K562 (cell line): ENCODE results near the gene GLDC. TPM values are rescaled to one million over a fixed set of nuclear protein-coding genes. Genes with fewer than 3 reads are reported as not detected.

Experiments used
- ATAC-seq: fragments of 200-7000 bp; cut with Tn5 transposase; 3 replicates; pipeline ENCODE4 v1.9.1; 2020; ENCODE audit warnings: moderate library complexity
- BruUV-seq: library from RNA; stranded (reverse); fragments of 400-500 nt; replicated peaks from 2 replicates; lab custom pipeline; 2021; lab: Mats Ljungman, UMichigan
- CTCF ChIA-PET: fragments of 300-600 bp; formaldehyde crosslinking; extraction: SDS; loops from one replicate; lab custom pipeline; 2021; ENCODE audit warnings: low intra/inter-chr PET ratio; lab: Yijun Ruan, JAX
- POLR2A ChIA-PET: fragments of 300-600, 350-650 bp; sonication (Branson Sonifier 250); formaldehyde crosslinking; extraction: SDS; loops from one replicate; lab custom pipeline; 2021; ENCODE audit warnings: antibody characterized with exemption, inconsistent platforms; lab: Yijun Ruan, JAX
- DNase-seq, 4 experiments: peaks; one replicate each; pipeline versions ENCODE4 v3.0.0 to v3.0.0-alpha.2; 2011 to 2018; ENCODE audit warnings: low spot score in 3 of 4, mixed read lengths in 3 of 4; ENCODE audit errors: extremely low read depth in 1 of 4
- FAIRE-seq: peaks from 2 replicates; lab custom pipeline; 2011; peaks lifted over from hg19 to GRCh38; lab: Jason Lieb, UNC
- H2AFZ ChIP-seq: 2 replicates; pipeline ENCODE4 v1.6.0; 2011; ENCODE audit warnings: low read depth, low read length, control low read depth, inconsistent platforms
- H3K27ac ChIP-seq: fragments of 200-600 bp; 3 replicates; pipeline ENCODE4 v1.8.0; 2011; ENCODE audit warnings: low read depth, mild to moderate bottlenecking, control low read depth, inconsistent platforms, low read length, moderate library complexity, mixed read lengths; ENCODE audit errors: extremely low read depth
- H3K27me3 ChIP-seq, 2 experiments: fragments of 300-600 bp in 1 of 2; 2 replicates in 1 of 2; 3 replicates in 1 of 2; pipeline versions ENCODE4 v1.6.0 to v1.8.0; 2011; ENCODE audit warnings: inconsistent platforms in 2 of 2, low read length in 2 of 2, mild to moderate bottlenecking in 1 of 2, mixed read lengths in 1 of 2, moderate library complexity in 1 of 2; ENCODE audit not compliant: control insufficient read depth in 2 of 2, insufficient read depth in 2 of 2
- H3K36me3 ChIP-seq: fragments of 300-600 bp; 3 replicates; pipeline ENCODE4 v1.8.0; 2011; ENCODE audit warnings: mild to moderate bottlenecking, low read length, inconsistent platforms; ENCODE audit not compliant: control insufficient read depth, insufficient read depth
- H3K4me1 ChIP-seq, 2 experiments: fragments of 200-600 bp in 1 of 2; replicated peaks in 1 of 2; 2 replicates in 1 of 2; 3 replicates in 1 of 2; pipeline versions ENCODE4 v1.5.1 to v1.8.0; 2011; ENCODE audit warnings: inconsistent platforms in 2 of 2, low read length in 2 of 2, mild to moderate bottlenecking in 1 of 2, mixed read lengths in 1 of 2, moderate library complexity in 1 of 2; ENCODE audit not compliant: control insufficient read depth in 2 of 2, insufficient read depth in 2 of 2
- H3K4me2 ChIP-seq: 2 replicates; pipeline ENCODE4 v1.6.1; 2011; ENCODE audit warnings: low read length, control low read depth, inconsistent platforms, mixed read lengths; ENCODE audit not compliant: insufficient read depth
- H3K4me3 ChIP-seq: fragments of 200-600 bp; sonication (generic), shearing (Covaris generic); 2 replicates; pipeline ENCODE4 v1.5.1; 2016; ENCODE audit warnings: control low read depth, inconsistent platforms
- H3K79me2 ChIP-seq: fragments of 200-600 bp; 3 replicates; pipeline ENCODE4 v1.8.0; 2011; ENCODE audit warnings: low read length, inconsistent platforms; ENCODE audit not compliant: control insufficient read depth, insufficient read depth
- H3K9ac ChIP-seq, 2 experiments: 2 replicates each; pipeline versions ENCODE4 v1.6.0 to v1.6.1; 2011; ENCODE audit warnings: low read depth in 2 of 2, low read length in 2 of 2, control low read depth in 1 of 2, inconsistent platforms in 1 of 2, mild to moderate bottlenecking in 1 of 2, mixed read lengths in 1 of 2; ENCODE audit not compliant: insufficient read depth in 1 of 2
- H3K9me1 ChIP-seq: one replicate; pipeline ENCODE4 v1.6.0; 2011; ENCODE audit warnings: inconsistent platforms, mild to moderate bottlenecking, low read length, moderate library complexity; ENCODE audit not compliant: control insufficient read depth, insufficient read depth
- H3K9me3 ChIP-seq: replicated peaks from 2 replicates; pipeline ENCODE4 v1.5.1; 2011; ENCODE audit warnings: low read depth, low read length, inconsistent platforms; ENCODE audit not compliant: control insufficient read depth, insufficient read depth
- H4K20me1 ChIP-seq: replicated peaks from 2 replicates; pipeline ENCODE4 v1.6.1; 2011; ENCODE audit warnings: low read length, inconsistent platforms, mixed read lengths; ENCODE audit not compliant: control insufficient read depth, insufficient read depth
- CBX8 ChIP-seq: fragments of 200-600 bp; sonication (generic); IDR thresholded peaks from 2 replicates; pipeline ENCODE4 v1.6.1; 2012; ENCODE audit warnings: borderline replicate concordance, mixed run types, low read depth, mild to moderate bottlenecking, moderate library complexity, mixed read lengths, low read length, control low read depth, inconsistent platforms; ENCODE audit not compliant: poor library complexity, severe bottlenecking; ENCODE audit errors: extremely low read depth
- CEBPB ChIP-seq: fragments of 450-650 bp; IDR thresholded peaks from 2 replicates; pipeline ENCODE4 v1.6.1; 2016; ENCODE audit warnings: missing genetic modification characterization, missing compliant biosample characterization
- CEBPG ChIP-seq, 3 experiments: fragments of 200-800 bp in 1 of 3; sonication (Bioruptor generic) in 1 of 3; sonication (generic) in 1 of 3; formaldehyde crosslinking in 1 of 3; IDR thresholded peaks in 2 of 3; conservative IDR thresholded peaks in 1 of 3; 2 replicates each; pipeline versions ENCODE4 v1.6.1 to v1.8.0; 2016 to 2022; ENCODE audit warnings: missing compliant biosample characterization in 2 of 3, missing genetic modification characterization in 2 of 3, mild to moderate bottlenecking in 1 of 3, missing genetic modification reagents in 1 of 3
- COPS2 ChIP-seq: fragments of 450-650 bp; conservative IDR thresholded peaks from 2 replicates; pipeline ENCODE4 v1.6.1; 2016; ENCODE audit warnings: mild to moderate bottlenecking, moderate library complexity
- PRPF4 ChIP-seq: fragments of 200-400 bp; formaldehyde crosslinking; IDR thresholded peaks from one replicate; pipeline ENCODE4 v1.6.1; 2017; ENCODE audit warnings: low read length, low read depth, mild to moderate bottlenecking; ENCODE audit not compliant: insufficient read depth, poor library complexity, severe bottlenecking
- ZNF75A ChIP-seq: fragments of 450-650 bp; formaldehyde crosslinking; IDR thresholded peaks from 2 replicates; pipeline ENCODE4 v1.4.0; 2020; ENCODE audit warnings: mild to moderate bottlenecking
- WGBS: fragments of 100-300 bp; shearing (Covaris generic); methylation state at CpG from one replicate; pipeline ENCODE4 v1.1.6; 2016; ENCODE audit warnings: low coverage, mixed read lengths; ENCODE audit not compliant: insufficient coverage; ENCODE audit errors: missing lambda C conversion rate; 5-methylcytosine and 5-hydroxymethylcytosine counted together
- in situ Hi-C: fragments of 300-500 bp; cut with MboI; formaldehyde crosslinking; loops from 4 replicates; pipeline ENCODE4 v1.15.0; 2018; ENCODE audit warnings: inconsistent platforms, mixed read lengths
- intact Hi-C: fragments of 100-400 bp; cut with micrococcal nuclease; formaldehyde crosslinking; loops from 2 replicates; pipeline ENCODE4 v1.14.2; 2022
- polyA plus RNA-seq, 8 experiments: library from polyadenylated mRNA; depleted of rRNA in 4 of 8; stranded (reverse) in 5 of 8; unstranded in 3 of 8; fragments of >200 nt; fragmentation: Nextera tagmentation in 2 of 8; fragmentation: Illumina TruSeq in 1 of 8; extraction: Ambion mirVana in 2 of 8; extraction: Trizol in 1 of 8; gene quantifications; 2 replicates each; pipeline versions ENCODE4 v1.2.1 to v1.2.3, GENCODE V29; 2011 to 2014; ENCODE audit warnings: inconsistent platforms in 1 of 8, missing spikeins in 1 of 8
- total RNA-seq, 7 experiments: library from RNA; depleted of rRNA in 6 of 7; stranded (reverse); fragments of >200 nt in 6 of 7; fragmentation: Illumina TruSeq in 2 of 7; extraction: Trizol in 2 of 7; gene quantifications; 2 replicates each; pipeline versions ENCODE4 v1.2.1 to v1.2.3, GENCODE V29; 2011 to 2021; ENCODE audit warnings: low replicate concordance in 1 of 7
- TF ChIP-seq, protein P1 (sequence below): fragments of 450-650 bp; IDR thresholded peaks from one replicate; pipeline ENCODE4 v1.6.1; 2018; ENCODE audit warnings: mild to moderate bottlenecking, moderate library complexity; ENCODE audit not compliant: partially characterized antibody
- TF ChIP-seq, protein P2 (sequence below): IDR thresholded peaks from 2 replicates; pipeline ENCODE4 v1.6.1; 2012; ENCODE audit warnings: low read depth, low read length, improper control_type of control experiment, borderline replicate concordance
- TF ChIP-seq, protein P3 (sequence below): fragments of 450-650 bp; conservative IDR thresholded peaks from 2 replicates; pipeline ENCODE4 v1.6.1; 2016; ENCODE audit warnings: missing genetic modification characterization, low read depth, mild to moderate bottlenecking, missing compliant biosample characterization, moderate library complexity

Gene GLDC
- total and polyA plus RNA-seq, 9 of the 15 experiments (the other 6 are each of a cell fraction or from before 2014, with no cell fraction given) = 0.03 to 0.27 (median 0.08) TPM; not detected in 6

DNA sequence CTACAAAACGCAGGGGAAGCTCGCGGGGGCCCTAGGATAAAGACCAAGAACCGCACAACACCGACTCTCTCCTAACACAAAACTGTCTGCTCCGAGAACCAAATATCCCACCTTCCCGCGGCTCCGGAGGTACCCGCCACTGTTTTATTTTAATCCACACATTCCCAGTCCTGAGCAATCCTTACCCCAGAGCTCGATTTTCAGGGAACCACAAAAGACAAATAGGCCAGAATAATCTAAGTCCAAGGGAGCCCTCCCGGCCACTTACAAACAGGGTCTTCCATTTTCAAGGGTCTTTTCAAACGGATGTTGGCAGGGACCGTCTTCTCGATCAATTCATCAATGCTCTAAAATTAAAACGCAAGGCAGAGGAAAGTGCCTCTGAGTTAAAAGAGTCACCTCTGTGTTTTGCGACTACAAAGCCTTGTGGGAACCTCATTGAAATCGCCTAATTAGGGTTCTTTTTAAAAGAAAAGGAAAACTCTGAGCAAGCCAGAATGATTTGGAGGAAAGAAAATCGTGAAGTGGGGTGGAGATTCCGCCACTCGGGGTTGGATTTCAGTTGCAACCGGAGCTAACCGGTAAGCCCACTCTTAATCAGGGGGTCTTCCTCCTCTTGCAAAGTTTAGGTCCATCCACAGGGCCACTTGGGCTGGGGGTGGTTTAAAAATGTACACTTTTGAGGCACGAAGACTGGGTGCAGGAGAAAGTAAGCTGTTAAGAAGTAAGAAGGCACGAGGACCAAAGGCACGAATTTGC lies 1.0 kb downstream of the GLDC start (continued):
- TF ChIP-seq, protein P1, sequence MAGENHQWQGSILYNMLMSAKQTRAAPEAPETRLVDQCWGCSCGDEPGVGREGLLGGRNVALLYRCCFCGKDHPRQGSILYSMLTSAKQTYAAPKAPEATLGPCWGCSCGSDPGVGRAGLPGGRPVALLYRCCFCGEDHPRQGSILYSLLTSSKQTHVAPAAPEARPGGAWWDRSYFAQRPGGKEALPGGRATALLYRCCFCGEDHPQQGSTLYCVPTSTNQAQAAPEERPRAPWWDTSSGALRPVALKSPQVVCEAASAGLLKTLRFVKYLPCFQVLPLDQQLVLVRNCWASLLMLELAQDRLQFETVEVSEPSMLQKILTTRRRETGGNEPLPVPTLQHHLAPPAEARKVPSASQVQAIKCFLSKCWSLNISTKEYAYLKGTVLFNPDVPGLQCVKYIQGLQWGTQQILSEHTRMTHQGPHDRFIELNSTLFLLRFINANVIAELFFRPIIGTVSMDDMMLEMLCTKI = no peak
- no peak for TF ChIP-seq CBX8
- TF ChIP-seq, protein P2, sequence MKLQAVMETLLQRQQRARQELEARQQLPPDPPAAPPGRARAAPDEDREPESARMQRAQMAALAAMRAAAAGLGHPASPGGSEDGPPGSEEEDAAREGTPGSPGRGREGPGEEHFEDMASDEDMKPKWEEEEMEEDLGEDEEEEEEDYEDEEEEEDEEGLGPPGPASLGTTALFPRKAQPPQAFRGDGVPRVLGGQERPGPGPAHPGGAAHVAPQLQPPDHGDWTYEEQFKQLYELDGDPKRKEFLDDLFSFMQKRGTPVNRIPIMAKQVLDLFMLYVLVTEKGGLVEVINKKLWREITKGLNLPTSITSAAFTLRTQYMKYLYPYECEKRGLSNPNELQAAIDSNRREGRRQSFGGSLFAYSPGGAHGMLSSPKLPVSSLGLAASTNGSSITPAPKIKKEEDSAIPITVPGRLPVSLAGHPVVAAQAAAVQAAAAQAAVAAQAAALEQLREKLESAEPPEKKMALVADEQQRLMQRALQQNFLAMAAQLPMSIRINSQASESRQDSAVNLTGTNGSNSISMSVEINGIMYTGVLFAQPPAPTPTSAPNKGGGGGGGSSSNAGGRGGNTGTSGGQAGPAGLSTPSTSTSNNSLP = no peak
- TF ChIP-seq PRPF4 = no peak
- TF ChIP-seq ZNF75A (CRISPR knock-in tag) = no peak
- TF ChIP-seq, all 486 proteins: peak for 0

DNA sequence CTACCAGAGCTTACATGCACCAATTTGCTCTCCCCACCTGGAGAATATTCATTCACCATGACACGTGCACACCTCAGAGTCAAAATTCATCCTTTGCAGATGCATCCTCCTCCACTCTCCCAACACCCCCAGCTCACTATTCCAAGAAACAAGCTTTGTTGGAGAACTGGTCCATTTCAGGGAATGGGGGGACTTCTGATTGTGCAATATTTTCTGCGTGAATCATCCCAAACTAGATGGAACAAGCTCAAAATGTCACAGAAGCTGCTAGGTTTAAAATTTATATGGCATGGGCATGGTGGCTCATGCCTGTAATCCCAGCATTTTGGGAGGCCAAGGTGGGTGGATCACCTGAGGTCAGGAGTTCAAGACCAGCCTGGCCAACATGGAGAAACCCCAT lies 3.6 kb downstream of the GLDC start:
- Histone ChIP-seq H3K9ac (no peak overlapping the region), H3K36me3 (no peaks in the 10 kb centered on the region), H3K79me2 (no peaks in the 10 kb centered on the region), H3K27ac (no peak overlapping the region), H3K4me1 (0 out of 5 replicates have a peak, but pooled peaks cover 0 to 5% of the 10 kb centered on the region in 2 experiments), H3K4me3 (no peak overlapping the region), H4K20me1 (no peaks in the 10 kb centered on the region), H3K27me3 (peaks cover 8 to 34% of the 10 kb centered on the region in 2 experiments; a peak in 3 of 5 replicates), H2AFZ (no peak overlapping the region), H3K9me3 (no peaks in the 10 kb centered on the region), H3K4me2 (no peak overlapping the region), H3K9me1 (no peaks in the 10 kb centered on the region)
- ChIA-PET CTCF (no interaction called here), POLR2A (interaction anchor here (0.6 kb wide), 2 partner anchors 422 to 736 kb away, joined by 3 read pairs; no protein-coding TSS in a partner anchor)
- intact Hi-C loops = no loop called here
- in situ Hi-C loops = no loop called here
- TF ChIP-seq COPS2 = no peak
- peak; percentile 63 for TF ChIP-seq CEBPB
- TF ChIP-seq, protein P3, sequence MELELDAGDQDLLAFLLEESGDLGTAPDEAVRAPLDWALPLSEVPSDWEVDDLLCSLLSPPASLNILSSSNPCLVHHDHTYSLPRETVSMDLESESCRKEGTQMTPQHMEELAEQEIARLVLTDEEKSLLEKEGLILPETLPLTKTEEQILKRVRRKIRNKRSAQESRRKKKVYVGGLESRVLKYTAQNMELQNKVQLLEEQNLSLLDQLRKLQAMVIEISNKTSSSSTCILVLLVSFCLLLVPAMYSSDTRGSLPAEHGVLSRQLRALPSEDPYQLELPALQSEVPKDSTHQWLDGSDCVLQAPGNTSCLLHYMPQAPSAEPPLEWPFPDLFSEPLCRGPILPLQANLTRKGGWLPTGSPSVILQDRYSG (tag) = no peak
- TF ChIP-seq CEBPG (CRISPR knock-in tag; IDR thresholded peaks at IDR 0.05) = no peak
- 0 out of 4 replicates have a peak, but pooled peaks of 1 of the 2 experiments have one; percentile 23 for TF ChIP-seq CEBPG (tag; conservative IDR thresholded peaks at IDR 0.05 in 1 of 2, IDR thresholded peaks at IDR 0.05 in 1 of 2)
- no peak for FAIRE-seq
- no TSS peak for BruUV-seq
- DNase-seq = no peak
- ATAC-seq = no peak
- 0% methylated on average over 2 of the region's 2 CpGs for WGBS
